GM19351 (cell line): ENCODE results near the gene TMEM125.

Experiments used
- ATAC-seq: cut with Tn5 transposase; IDR thresholded peaks from one replicate; pipeline ENCODE4 v1.9.1; 2021; ENCODE audit warnings: mild to moderate bottlenecking, moderate library complexity; ENCODE audit not compliant: unreplicated experiment

The TMEM125 gene

DNA sequence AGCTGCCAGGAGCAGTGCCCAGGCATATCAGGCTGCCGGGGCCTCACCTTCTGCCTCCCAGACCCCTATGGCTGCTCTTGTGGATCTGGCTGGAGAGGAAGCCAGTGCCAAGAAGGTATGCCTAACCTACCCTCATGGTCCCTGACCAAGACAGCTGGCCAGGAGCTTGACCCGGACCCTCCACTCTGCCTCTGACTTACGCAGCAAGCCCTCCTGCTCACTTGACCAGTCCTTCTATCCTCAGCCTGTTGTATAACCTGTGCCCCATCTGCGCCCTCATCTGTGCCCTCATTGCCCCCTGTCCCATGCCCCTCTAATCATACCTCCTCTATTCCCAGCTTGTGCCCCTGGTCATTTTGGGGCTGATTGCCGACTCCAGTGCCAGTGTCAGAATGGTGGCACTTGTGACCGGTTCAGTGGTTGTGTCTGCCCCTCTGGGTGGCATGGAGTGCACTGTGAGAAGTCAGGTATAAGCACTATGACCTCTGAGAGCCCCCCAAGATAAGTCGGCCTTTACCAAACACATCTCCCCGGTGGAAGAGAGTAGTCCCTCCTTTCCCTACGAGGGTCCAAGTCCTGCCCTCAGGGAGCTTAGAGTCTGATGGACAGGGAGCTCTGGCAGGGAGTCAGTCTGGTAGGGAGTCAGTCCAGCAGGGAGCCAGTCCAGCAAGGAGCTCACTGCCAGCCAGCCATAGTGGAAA, 37.8 kb downstream of the TMEM125 start:
- no peak for ATAC-seq

GRCh38 chr1:43308635-43309404, 39.0 kb downstream of the TMEM125 start:
- no peak for ATAC-seq

DNA sequence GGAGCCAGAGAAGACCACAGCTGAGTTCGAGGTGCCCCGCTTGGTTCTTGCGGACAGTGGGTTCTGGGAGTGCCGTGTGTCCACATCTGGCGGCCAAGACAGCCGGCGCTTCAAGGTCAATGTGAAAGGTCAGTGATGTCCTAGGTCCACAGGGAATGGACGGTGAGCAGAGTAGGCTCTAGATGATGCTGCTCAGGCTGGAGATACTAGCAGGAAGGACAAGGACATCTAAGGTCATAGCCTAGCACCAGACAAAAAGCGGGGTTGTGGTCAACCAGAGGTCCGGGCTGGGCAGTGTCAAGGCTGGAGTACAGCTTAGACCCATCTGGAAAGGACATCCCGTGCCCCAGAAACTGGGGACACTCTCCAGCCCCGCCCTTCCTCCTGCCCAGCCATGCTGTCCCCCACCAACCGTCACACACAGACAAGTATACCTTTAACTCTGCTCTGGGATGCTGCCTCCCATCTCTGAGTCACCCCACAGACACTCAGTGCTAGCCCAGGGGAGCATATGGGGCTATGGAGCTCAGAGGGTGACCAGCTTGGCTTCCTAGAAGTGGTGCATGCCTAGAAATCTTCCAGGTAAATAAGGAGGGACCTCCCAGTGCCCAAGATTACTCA, 39.7 kb downstream of the TMEM125 start:
- ATAC-seq: no peak

DNA sequence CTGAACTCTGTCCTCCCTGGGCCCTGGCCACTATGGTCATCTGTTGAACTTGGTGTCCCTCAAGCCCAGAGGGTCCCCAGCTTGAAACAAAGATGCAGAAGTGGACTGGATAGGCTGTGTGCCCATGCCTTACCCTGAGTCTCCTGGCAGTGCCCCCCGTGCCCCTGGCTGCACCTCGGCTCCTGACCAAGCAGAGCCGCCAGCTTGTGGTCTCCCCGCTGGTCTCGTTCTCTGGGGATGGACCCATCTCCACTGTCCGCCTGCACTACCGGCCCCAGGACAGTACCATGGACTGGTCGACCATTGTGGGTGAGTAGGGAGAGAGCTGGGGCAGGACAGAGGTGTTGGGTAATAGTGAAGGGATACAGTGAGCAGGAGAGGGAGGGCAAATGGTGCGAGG, 41.7 kb downstream of the TMEM125 start:
- ATAC-seq: no peak

DNA sequence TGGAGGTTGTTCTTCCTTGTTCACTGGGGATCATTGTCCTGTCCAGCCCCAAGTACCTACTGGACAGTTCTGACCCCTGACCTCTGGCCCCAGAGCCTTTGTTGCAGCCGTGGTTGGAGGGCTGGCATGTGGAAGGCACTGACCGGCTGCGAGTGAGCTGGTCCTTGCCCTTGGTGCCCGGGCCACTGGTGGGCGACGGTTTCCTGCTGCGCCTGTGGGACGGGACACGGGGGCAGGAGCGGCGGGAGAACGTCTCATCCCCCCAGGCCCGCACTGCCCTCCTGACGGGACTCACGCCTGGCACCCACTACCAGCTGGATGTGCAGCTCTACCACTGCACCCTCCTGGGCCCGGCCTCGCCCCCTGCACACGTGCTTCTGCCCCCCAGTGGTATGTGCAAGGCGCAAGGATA, 42.4 kb downstream of the TMEM125 start:
- ATAC-seq: no peak

GRCh38 chr1:43312663-43313515, 43.1 kb downstream of the TMEM125 start:
- ATAC-seq: no peak

GRCh38 chr1:43313771-43314170, 44.0 kb downstream of the TMEM125 start:
- no peak for ATAC-seq

DNA sequence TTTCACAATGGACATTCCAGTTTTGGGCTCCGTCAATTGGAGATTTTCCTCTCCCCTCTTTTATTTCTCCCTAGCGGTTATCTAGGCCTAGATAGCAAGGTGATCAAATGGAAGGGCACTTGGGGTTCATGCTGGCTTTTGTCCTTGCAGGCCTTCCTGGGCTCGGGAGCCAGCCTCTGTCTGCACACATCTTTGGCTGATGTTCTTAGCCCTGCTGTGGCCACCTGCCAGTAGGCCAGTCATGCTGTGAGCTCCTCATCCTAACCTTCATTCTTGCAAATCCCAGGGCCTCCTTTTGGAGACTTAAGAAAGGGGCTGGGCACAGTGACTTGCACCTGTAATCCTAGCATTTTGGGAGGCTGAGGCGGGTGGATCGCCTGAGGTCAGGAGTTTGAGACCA, 44.5 kb downstream of the TMEM125 start:
- ATAC-seq: no peak

GRCh38 chr1:43315481-43315880, 45.7 kb downstream of the TMEM125 start:
- no peak for ATAC-seq

GRCh38 chr1:43315963-43316737, 46.4 kb downstream of the TMEM125 start:
- no peak for ATAC-seq

DNA sequence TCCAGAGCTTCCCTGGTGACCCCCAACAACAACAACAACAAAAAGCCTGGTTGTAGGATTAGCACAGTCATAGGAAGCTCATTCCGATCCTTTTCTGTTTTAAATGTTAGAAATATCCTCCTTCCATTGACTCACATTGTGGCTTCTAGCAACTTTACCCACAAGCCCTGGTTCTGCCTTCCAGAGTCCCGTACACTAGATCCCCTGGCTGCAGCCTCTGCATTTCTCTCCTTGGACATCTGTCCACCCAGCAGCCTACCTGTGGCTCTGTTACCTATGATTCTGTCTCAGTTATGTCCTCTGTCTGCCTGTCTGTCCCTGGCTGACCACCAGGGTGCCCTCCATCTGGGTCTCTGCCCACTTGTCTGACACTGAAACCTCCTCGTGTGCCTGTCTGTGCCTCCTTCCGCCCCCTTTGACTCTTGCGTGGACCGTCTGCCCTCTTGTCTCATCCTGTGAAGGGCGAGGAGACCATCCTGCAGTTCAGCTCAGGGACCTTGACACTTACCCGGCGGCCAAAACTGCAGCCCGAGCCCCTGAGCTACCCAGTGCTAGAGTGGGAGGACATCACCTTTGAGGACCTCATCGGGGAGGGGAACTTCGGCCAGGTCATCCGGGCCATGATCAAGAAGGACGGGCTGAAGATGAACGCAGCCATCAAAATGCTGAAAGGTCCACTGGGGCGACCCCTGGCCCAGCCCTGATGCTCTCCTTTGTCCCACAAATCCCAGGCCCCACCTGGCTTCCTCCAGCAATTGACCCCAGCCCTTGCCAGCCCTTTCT, 47.1 kb downstream of the TMEM125 start:
- ATAC-seq: no peak

DNA sequence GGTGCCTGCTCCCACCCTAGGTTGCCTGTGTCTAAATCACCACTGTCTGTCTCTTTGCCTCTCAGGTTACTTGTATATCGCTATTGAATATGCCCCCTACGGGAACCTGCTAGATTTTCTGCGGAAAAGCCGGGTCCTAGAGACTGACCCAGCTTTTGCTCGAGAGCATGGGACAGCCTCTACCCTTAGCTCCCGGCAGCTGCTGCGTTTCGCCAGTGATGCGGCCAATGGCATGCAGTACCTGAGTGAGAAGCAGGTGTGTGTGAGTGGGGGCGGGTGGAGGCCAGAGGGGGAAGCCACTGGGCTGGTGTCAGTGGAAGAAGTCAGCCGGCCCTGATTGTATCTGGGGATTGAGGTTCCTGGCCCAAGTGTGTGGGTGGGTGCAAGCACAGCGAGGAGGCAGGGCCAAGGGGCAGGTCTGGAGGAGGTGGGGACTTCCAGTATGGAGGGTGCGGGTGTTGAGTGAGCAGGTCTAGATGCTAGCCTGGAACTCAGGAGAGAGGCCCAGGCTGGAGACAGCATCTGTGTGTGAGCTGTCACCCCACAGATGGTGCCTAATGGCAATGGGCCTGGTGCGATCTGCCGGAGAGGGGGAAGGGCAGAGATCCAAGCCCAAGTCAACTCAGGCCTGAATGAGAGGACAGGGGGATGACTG, 48.2 kb downstream of the TMEM125 start:
- no peak for ATAC-seq

- ATAC-seq: no peak
Measured at GRCh38 chr1:43318831-43319230, 49.0 kb downstream of the TMEM125 start.

- no peak for ATAC-seq
Measured at GRCh38 chr1:43319288-43319687, 49.5 kb downstream of the TMEM125 start.

- no peak for ATAC-seq
Measured at GRCh38 chr1:43319766-43320165, 50.0 kb downstream of the TMEM125 start.

- ATAC-seq: no peak
Measured at GRCh38 chr1:43321331-43321891, 51.6 kb downstream of the TMEM125 start.

GRCh38 chr1:43322506-43322905, 52.7 kb downstream of the TMEM125 start:
- no peak for ATAC-seq
